Measurements from ENCODE around the gene FSTL5. TPM values are rescaled to one million over a fixed set of nuclear protein-coding genes. Genes with fewer than 3 reads are reported as not detected.

FSTL5 gene
- total and polyA plus RNA-seq, 2 donors (not counting 3 experiments of a cell fraction or from before 2014, with no cell fraction given): 1.3 to 1.9 TPM

- Histone ChIP-seq H3K36me3 (ENCODE audit: control insufficient read depth in 2 of 2, extremely low read depth in 1 of 2, insufficient read depth in 2 of 2, low read length in 2 of 2) (no peaks in the 10 kb centered on the region), H3K79me2 (ENCODE audit: control insufficient read depth, insufficient read depth, low read length) (no peaks in the 10 kb centered on the region), H3K9me1 (replicated peaks; ENCODE audit: control insufficient read depth, extremely low read depth, insufficient read depth, low read length) (no peaks in the 10 kb centered on the region), H3K4me2 (ENCODE audit: insufficient read depth, low read length) (no peak overlapping the region), H3K9ac (replicated peaks; ENCODE audit: extremely low read depth, insufficient read depth, low read length) (no peak overlapping the region), H3K27me3 (ENCODE audit: control insufficient read depth in 2 of 2, insufficient read depth in 2 of 2, low read length in 2 of 2) (no peaks in the 10 kb centered on the region), H3K27ac (ENCODE audit: insufficient read depth, low read depth, low read length) (no peak overlapping the region), H3K4me3 (replicated peaks in 1 of 3; ENCODE audit: insufficient read depth in 1 of 3, low read depth in 1 of 3, low read length in 3 of 3) (no peak overlapping the region), H3K9me3 (replicated peaks; ENCODE audit: control insufficient read depth, insufficient read depth, low read length) (no peaks in the 10 kb centered on the region), H3K4me1 (ENCODE audit: control insufficient read depth, extremely low read depth, insufficient read depth, low read length) (no peaks in the 10 kb centered on the region), H2AFZ (ENCODE audit: low read depth, low read length) (no peak overlapping the region), H4K20me1 (replicated peaks; ENCODE audit: control insufficient read depth, extremely low read depth, insufficient read depth, low read length) (no peaks in the 10 kb centered on the region)
- ChIA-PET POLR2A (no interaction called here), CTCF (no interaction called here)
- dilution Hi-C loops (cut with MboI; ENCODE audit: extremely low pct_ligation_motif_present, low sequenced_read_pairs): no loop called here
- TF ChIP-seq POLR2A (IDR thresholded peaks at IDR 0.05; ENCODE audit: low read depth, low read length): no peak
- no peak for TF ChIP-seq GATA2 (IDR thresholded peaks at IDR 0.05; ENCODE audit: insufficient read depth, insufficient read length, low read depth, low read length)
- TF ChIP-seq MYC (IDR thresholded peaks at IDR 0.05; ENCODE audit: low read depth, low read length): no peak
- no peak for TF ChIP-seq EZH2 (IDR thresholded peaks at IDR 0.05; ENCODE audit: borderline replicate concordance, low read depth, low read length, severe bottlenecking)
- TF ChIP-seq FOS (IDR thresholded peaks at IDR 0.05; ENCODE audit: borderline replicate concordance, insufficient read depth, low read length): no peak
- TF ChIP-seq POLR2AphosphoS5 (IDR thresholded peaks at IDR 0.05; ENCODE audit: insufficient read depth, low read depth, low read length): no peak
- no peak for TF ChIP-seq JUN (IDR thresholded peaks at IDR 0.05; ENCODE audit: borderline replicate concordance, insufficient read depth, insufficient read length, low read depth)
- no peak for TF ChIP-seq MAX (IDR thresholded peaks at IDR 0.05; ENCODE audit: insufficient read depth, insufficient read length)
- TF ChIP-seq CTCF (IDR thresholded peaks at IDR 0.05; ENCODE audit: extremely low read depth in 1 of 2, insufficient read depth in 1 of 2, low read depth in 1 of 2, low read length in 2 of 2): no peak
- no TSS peak for BruUV-seq (replicated peaks)
- DNase-seq (ENCODE audit: low read depth, low spot score): no peak
- intact Hi-C loops (cut with micrococcal nuclease): no loop called here
- no peak for FAIRE-seq
Measured at GRCh38 chr4:161342881-161343568, 820.8 kb downstream of the FSTL5 start.

All from endothelial cell of umbilical vein (primary cell).